Measurements from ENCODE around the gene VPREB3.

Gene VPREB3

GRCh38 chr22:23767673-23768548 is 13.7 kb upstream of the VPREB3 start, which contains the start of gene CHCHD10:
Gene CHCHD10 (minus strand): TSS chr22:23767972. CDS start chr22:23767874, 98 bp downstream.
- in situ Hi-C loops (cut with HindIII; ENCODE audit: low pct_unique_long_range_greater_than_20kb, low sequenced_read_pairs): no loop called here
- DNase-seq (ENCODE audit: low read depth in 1 of 2, low spot score in 1 of 2): peak; percentile 72 to 82
- no peak for TF ChIP-seq JUND (IDR thresholded peaks at IDR 0.05; ENCODE audit: low read depth)

GRCh38 chr22:23767303-23767672 is 13.1 kb upstream of the VPREB3 start:
- in situ Hi-C loops (cut with HindIII; ENCODE audit: low pct_unique_long_range_greater_than_20kb, low sequenced_read_pairs): no loop called here

GRCh38 chr22:23764899-23765881 is 11.0 kb upstream of the VPREB3 start:
- no peak for TF ChIP-seq JUND (IDR thresholded peaks at IDR 0.05; ENCODE audit: low read depth)
- in situ Hi-C loops (cut with HindIII; ENCODE audit: low pct_unique_long_range_greater_than_20kb, low sequenced_read_pairs): no loop called here
- DNase-seq (ENCODE audit: low read depth in 1 of 2, low spot score in 1 of 2): no peak

More at GRCh38 chr22:23767303-23767672, 13.1 kb upstream of the VPREB3 start:
- no peak for DNase-seq (ENCODE audit: low read depth in 1 of 2, low spot score in 1 of 2)
- no peak for TF ChIP-seq JUND (IDR thresholded peaks at IDR 0.05; ENCODE audit: low read depth)

GRCh38 chr22:23763954-23764353 is 9.7 kb upstream of the VPREB3 start:
- TF ChIP-seq JUND (IDR thresholded peaks at IDR 0.05; ENCODE audit: low read depth): no peak
- in situ Hi-C loops (cut with HindIII; ENCODE audit: low pct_unique_long_range_greater_than_20kb, low sequenced_read_pairs): no loop called here
- no peak for DNase-seq (ENCODE audit: low read depth in 1 of 2, low spot score in 1 of 2)

DNA sequence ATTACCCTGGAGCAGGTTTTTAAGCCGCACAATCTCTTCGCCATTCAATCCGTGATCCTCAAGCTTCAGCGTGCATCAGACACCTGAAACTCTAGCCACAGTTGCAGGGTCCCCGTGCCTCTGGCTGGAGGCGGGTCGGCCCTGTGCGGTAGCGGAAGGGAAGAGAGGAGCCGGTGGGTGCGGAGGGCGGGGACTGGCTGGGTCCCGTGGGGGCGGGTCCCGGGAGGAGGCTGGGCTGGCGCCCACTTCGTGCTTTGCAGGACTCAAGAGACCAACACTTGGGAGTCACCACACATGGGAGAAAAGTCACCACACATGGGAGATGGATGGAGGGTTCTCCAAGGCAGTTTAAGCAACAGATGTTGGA is 9.3 kb upstream of the VPREB3 start:
- DNase-seq (ENCODE audit: low read depth in 1 of 2, low spot score in 1 of 2): no peak
- in situ Hi-C loops (cut with HindIII; ENCODE audit: low pct_unique_long_range_greater_than_20kb, low sequenced_read_pairs): no loop called here
- no peak for TF ChIP-seq JUND (IDR thresholded peaks at IDR 0.05; ENCODE audit: low read depth)

GRCh38 chr22:23762842-23763578 is 8.8 kb upstream of the VPREB3 start, which contains the start of gene C22orf15:
Gene C22orf15 (plus strand): TSS chr22:23762990. CDS start chr22:23763307, 317 bp downstream.
- in situ Hi-C loops (cut with HindIII; ENCODE audit: low pct_unique_long_range_greater_than_20kb, low sequenced_read_pairs): no loop called here
- DNase-seq (ENCODE audit: low read depth in 1 of 2, low spot score in 1 of 2): no peak
- TF ChIP-seq JUND (IDR thresholded peaks at IDR 0.05; ENCODE audit: low read depth): no peak

DNA sequence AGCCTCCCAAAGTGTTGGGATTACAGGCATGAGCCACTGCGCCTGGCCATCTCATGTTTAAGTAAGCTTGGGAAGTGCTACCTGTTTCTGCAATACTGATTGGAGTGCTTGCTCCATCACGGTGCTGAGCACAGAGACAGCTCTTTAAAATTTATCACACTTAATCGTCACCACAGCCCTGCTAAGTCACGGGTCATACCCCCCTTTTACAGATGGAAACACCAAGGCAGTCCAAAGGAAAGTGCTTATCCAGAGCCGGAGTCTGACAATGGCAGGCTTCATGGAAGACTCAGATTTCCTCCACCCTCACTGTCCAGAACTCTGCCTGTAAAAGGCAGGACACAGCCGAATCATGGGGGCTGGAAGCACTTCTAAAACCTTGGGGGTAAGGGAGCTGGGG is 5.8 kb upstream of the VPREB3 start:
- no peak for TF ChIP-seq JUND (IDR thresholded peaks at IDR 0.05; ENCODE audit: low read depth)
- in situ Hi-C loops (cut with HindIII; ENCODE audit: low pct_unique_long_range_greater_than_20kb, low sequenced_read_pairs): no loop called here

GRCh38 chr22:23759566-23759965 is 5.3 kb upstream of the VPREB3 start:
- TF ChIP-seq JUND (IDR thresholded peaks at IDR 0.05; ENCODE audit: low read depth): no peak
- no peak for DNase-seq (ENCODE audit: low read depth in 1 of 2, low spot score in 1 of 2)
- in situ Hi-C loops (cut with HindIII; ENCODE audit: low pct_unique_long_range_greater_than_20kb, low sequenced_read_pairs): no loop called here

More for the DNA sequence above, 5.8 kb upstream of the VPREB3 start:
- no peak for DNase-seq (ENCODE audit: low read depth in 1 of 2, low spot score in 1 of 2)

GRCh38 chr22:23756891-23757290 is 2.7 kb upstream of the VPREB3 start:
- TF ChIP-seq JUND (IDR thresholded peaks at IDR 0.05; ENCODE audit: low read depth): no peak
- no peak for DNase-seq (ENCODE audit: low read depth in 1 of 2, low spot score in 1 of 2)
- in situ Hi-C loops (cut with HindIII; ENCODE audit: low pct_unique_long_range_greater_than_20kb, low sequenced_read_pairs): no loop called here

- no peak for DNase-seq (ENCODE audit: low read depth in 1 of 2, low spot score in 1 of 2)
- in situ Hi-C loops (cut with HindIII; ENCODE audit: low pct_unique_long_range_greater_than_20kb, low sequenced_read_pairs): no loop called here
- TF ChIP-seq JUND (IDR thresholded peaks at IDR 0.05; ENCODE audit: low read depth): no peak
Measured at GRCh38 chr22:23755711-23756110, 1.5 kb upstream of the VPREB3 start.

GRCh38 chr22:23754980-23755636 is 883 bp upstream of the VPREB3 start:
- in situ Hi-C loops (cut with HindIII; ENCODE audit: low pct_unique_long_range_greater_than_20kb, low sequenced_read_pairs): no loop called here
- no peak for DNase-seq (ENCODE audit: low read depth in 1 of 2, low spot score in 1 of 2)
- TF ChIP-seq JUND (IDR thresholded peaks at IDR 0.05; ENCODE audit: low read depth): no peak

DNA sequence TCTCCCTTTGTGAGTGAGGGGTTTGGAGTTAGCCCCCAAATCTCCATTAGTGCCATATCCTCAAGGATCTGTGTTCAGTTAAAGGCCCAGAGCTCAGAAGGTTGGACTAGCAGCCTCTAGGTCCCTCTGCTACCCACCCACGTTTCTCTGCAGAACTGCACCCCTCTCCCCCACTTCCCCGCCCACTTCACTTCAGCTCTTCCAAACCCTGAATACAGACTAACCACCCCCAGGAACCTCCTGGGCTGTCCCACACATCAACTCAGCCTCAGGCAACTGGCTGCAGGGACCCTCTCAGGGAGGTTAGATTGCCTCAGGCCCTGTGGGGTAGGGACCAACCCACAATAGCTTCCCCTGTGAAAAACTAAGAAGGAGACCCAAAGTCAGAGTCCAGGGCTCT is 840 bp downstream of the VPREB3 start:
- in situ Hi-C loops (cut with HindIII; ENCODE audit: low pct_unique_long_range_greater_than_20kb, low sequenced_read_pairs): no loop called here
- TF ChIP-seq JUND (IDR thresholded peaks at IDR 0.05; ENCODE audit: low read depth): no peak

More for the DNA sequence above, 840 bp downstream of the VPREB3 start:
- DNase-seq (ENCODE audit: low read depth in 1 of 2, low spot score in 1 of 2): no peak
